ENCODE measurements around the gene CTU2. TPM values are rescaled to one million over a fixed set of nuclear protein-coding genes. Genes with fewer than 3 reads are reported as not detected.

The CTU2 gene
- total and polyA plus RNA-seq, 10 of the 15 experiments (the other 5 are each of a cell fraction or from before 2014, with no cell fraction given) = 0.32 to 44.5 (median 18.2) TPM

- TF ChIP-seq, protein P1, sequence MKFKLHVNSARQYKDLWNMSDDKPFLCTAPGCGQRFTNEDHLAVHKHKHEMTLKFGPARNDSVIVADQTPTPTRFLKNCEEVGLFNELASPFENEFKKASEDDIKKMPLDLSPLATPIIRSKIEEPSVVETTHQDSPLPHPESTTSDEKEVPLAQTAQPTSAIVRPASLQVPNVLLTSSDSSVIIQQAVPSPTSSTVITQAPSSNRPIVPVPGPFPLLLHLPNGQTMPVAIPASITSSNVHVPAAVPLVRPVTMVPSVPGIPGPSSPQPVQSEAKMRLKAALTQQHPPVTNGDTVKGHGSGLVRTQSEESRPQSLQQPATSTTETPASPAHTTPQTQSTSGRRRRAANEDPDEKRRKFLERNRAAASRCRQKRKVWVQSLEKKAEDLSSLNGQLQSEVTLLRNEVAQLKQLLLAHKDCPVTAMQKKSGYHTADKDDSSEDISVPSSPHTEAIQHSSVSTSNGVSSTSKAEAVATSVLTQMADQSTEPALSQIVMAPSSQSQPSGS (IDR thresholded peaks at IDR 0.05; ENCODE audit: low read length) = no peak
- peak in 1 of 2 experiments; percentile 40; a peak in 1 of 3 replicates for TF ChIP-seq EGR1 (IDR thresholded peaks at IDR 0.05; ENCODE audit: borderline replicate concordance in 1 of 2, low read depth in 2 of 2, low read length in 2 of 2)
- TF ChIP-seq RCOR1 (conservative IDR thresholded peaks at IDR 0.05; ENCODE audit: low read depth, low read length) = no peak
- no peak for TF ChIP-seq ZNF274 (IDR thresholded peaks at IDR 0.05; ENCODE audit: insufficient read depth, insufficient read length)
- peak in 1 of 2 experiments; percentile 61; a peak in 1 of 4 replicates for TF ChIP-seq SRF (IDR thresholded peaks at IDR 0.05; ENCODE audit: low read depth in 2 of 2, low read length in 2 of 2)
- no peak for TF ChIP-seq ETV6 (conservative IDR thresholded peaks at IDR 0.05 in 1 of 2, IDR thresholded peaks at IDR 0.05 in 1 of 2; ENCODE audit: borderline replicate concordance in 1 of 2, low read depth in 1 of 2)
- TF ChIP-seq ASH2L (IDR thresholded peaks at IDR 0.05; ENCODE audit: borderline replicate concordance, low read depth) = no peak
- no peak for TF ChIP-seq NFXL1 (IDR thresholded peaks at IDR 0.05; ENCODE audit: borderline replicate concordance)
- no peak for TF ChIP-seq RB1 (IDR thresholded peaks at IDR 0.05; ENCODE audit: borderline replicate concordance)
- TF ChIP-seq CBX3 (IDR thresholded peaks at IDR 0.05; ENCODE audit: borderline replicate concordance, low read depth) = no peak
- 0 out of 2 replicates have a peak, but pooled peaks have one; percentile 59 for TF ChIP-seq TCF12 (IDR thresholded peaks at IDR 0.05; ENCODE audit: low read depth, low read length)
- no peak for TF ChIP-seq MYB (IDR thresholded peaks at IDR 0.05; ENCODE audit: borderline replicate concordance, low read depth, low read length)
- TF ChIP-seq, protein P2, sequence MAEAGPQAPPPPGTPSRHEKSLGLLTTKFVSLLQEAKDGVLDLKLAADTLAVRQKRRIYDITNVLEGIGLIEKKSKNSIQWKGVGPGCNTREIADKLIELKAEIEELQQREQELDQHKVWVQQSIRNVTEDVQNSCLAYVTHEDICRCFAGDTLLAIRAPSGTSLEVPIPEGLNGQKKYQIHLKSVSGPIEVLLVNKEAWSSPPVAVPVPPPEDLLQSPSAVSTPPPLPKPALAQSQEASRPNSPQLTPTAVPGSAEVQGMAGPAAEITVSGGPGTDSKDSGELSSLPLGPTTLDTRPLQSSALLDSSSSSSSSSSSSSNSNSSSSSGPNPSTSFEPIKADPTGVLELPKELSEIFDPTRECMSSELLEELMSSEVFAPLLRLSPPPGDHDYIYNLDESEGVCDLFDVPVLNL (IDR thresholded peaks at IDR 0.05; ENCODE audit: low read depth, low read length) = no peak
- no peak for TF ChIP-seq ZNF207 (IDR thresholded peaks at IDR 0.05; ENCODE audit: borderline replicate concordance)
- no peak for TF ChIP-seq SMAD5 (IDR thresholded peaks at IDR 0.05; ENCODE audit: low read depth)
- no peak for TF ChIP-seq PBX3 (IDR thresholded peaks at IDR 0.05; ENCODE audit: insufficient replicate concordance, low read depth, low read length)
- TF ChIP-seq RUNX3 (IDR thresholded peaks at IDR 0.05; ENCODE audit: low read length) = peak; percentile 26; the same call in 1 of the 2 replicates
- TF ChIP-seq GABPA (IDR thresholded peaks at IDR 0.05; ENCODE audit: low read depth) = no peak
Measured at GRCh38 chr16:88662222-88662842, 44.0 kb upstream of the CTU2 start (continued).

Measured in GM12878 (cell line).